HUES48 (cell line): Measurements from ENCODE around the gene DNAJB6.
A peak's percentile ranks its signal among the peaks of the same experiment; 100 is the strongest.

Experiments used
- H3K27ac ChIP-seq: one replicate; pipeline ENCODE4 v1.7.0; 2013; ENCODE audit warnings: low read depth, low read length, inconsistent platforms
- H3K27me3 ChIP-seq: 2 replicates; pipeline ENCODE4 v1.6.1; 2013; ENCODE audit warnings: mild to moderate bottlenecking, low read length; ENCODE audit not compliant: control insufficient read depth, insufficient read depth
- H3K36me3 ChIP-seq: 2 replicates; pipeline ENCODE4 v1.6.1; 2013; ENCODE audit warnings: low read length; ENCODE audit not compliant: control insufficient read depth, insufficient read depth
- H3K4me1 ChIP-seq: 2 replicates; pipeline ENCODE4 v1.6.1; 2013; ENCODE audit warnings: mild to moderate bottlenecking, low read length; ENCODE audit not compliant: control insufficient read depth, insufficient read depth
- H3K4me3 ChIP-seq: 2 replicates; pipeline ENCODE4 v1.5.1; 2013; ENCODE audit warnings: mild to moderate bottlenecking, low read depth, low read length
- H3K9ac ChIP-seq: 2 replicates; pipeline ENCODE4 v1.6.1; 2013; ENCODE audit warnings: mild to moderate bottlenecking, low read depth, low read length, moderate library complexity
- H3K9me3 ChIP-seq: 2 replicates; pipeline ENCODE4 v1.6.1; 2013; ENCODE audit warnings: low read length; ENCODE audit not compliant: control insufficient read depth, insufficient read depth

The DNAJB6 gene

GRCh38 chr7:157300369-157300825 lies 36.4 kb upstream of the DNAJB6 start:
- Histone ChIP-seq H3K9me3 (no peaks in the 10 kb centered on the region), H3K4me3 (no peak overlapping the region), H3K27me3 (no peaks in the 10 kb centered on the region), H3K36me3 (no peaks in the 10 kb centered on the region), H3K9ac (no peak overlapping the region), H3K27ac (no peak overlapping the region), H3K4me1 (no peaks in the 10 kb centered on the region)

- peaks cover 2% of the 10 kb centered on the region for H3K4me1 ChIP-seq
These were observed 35.1 kb upstream of the DNAJB6 start for GRCh38 chr7:157301610-157302120.

GRCh38 chr7:157306846-157307838 lies 29.7 kb upstream of the DNAJB6 start:
- no peaks in the 10 kb centered on the region for H3K27me3 ChIP-seq
- peaks cover 34% of the 10 kb centered on the region for H3K4me1 ChIP-seq
- peak overlapping the region; percentile 72 for H3K27ac ChIP-seq
- H3K9me3 ChIP-seq: no peaks in the 10 kb centered on the region
- H3K9ac ChIP-seq: no peak overlapping the region
- H3K4me3 ChIP-seq: no peak overlapping the region; the same call in 1 of the 2 replicates
- no peaks in the 10 kb centered on the region for H3K36me3 ChIP-seq

More at GRCh38 chr7:157301610-157302120, 35.1 kb upstream of the DNAJB6 start:
- H3K9me3 ChIP-seq: no peaks in the 10 kb centered on the region
- no peaks in the 10 kb centered on the region for H3K36me3 ChIP-seq
- H3K4me3 ChIP-seq: no peak overlapping the region
- H3K27me3 ChIP-seq: no peaks in the 10 kb centered on the region
- no peak overlapping the region for H3K9ac ChIP-seq
- H3K27ac ChIP-seq: no peak overlapping the region

GRCh38 chr7:157309988-157310668 lies 26.7 kb upstream of the DNAJB6 start:
- H3K9me3 ChIP-seq: no peaks in the 10 kb centered on the region
- H3K9ac ChIP-seq: peak overlapping the region; percentile 78
- H3K36me3 ChIP-seq: no peaks in the 10 kb centered on the region
- H3K4me1 ChIP-seq: peaks cover 34% of the 10 kb centered on the region
- H3K27ac ChIP-seq: peak overlapping the region; percentile 99
- no peaks in the 10 kb centered on the region for H3K27me3 ChIP-seq
- H3K4me3 ChIP-seq: peak overlapping the region; percentile 9; the same call in 1 of the 2 replicates

- peak overlapping the region; percentile 99 for H3K27ac ChIP-seq
- H3K4me3 ChIP-seq: no peak overlapping the region
- peak overlapping the region; percentile 78 for H3K9ac ChIP-seq
- H3K36me3 ChIP-seq: no peaks in the 10 kb centered on the region
- no peaks in the 10 kb centered on the region for H3K9me3 ChIP-seq
- no peaks in the 10 kb centered on the region for H3K27me3 ChIP-seq
- peaks cover 34% of the 10 kb centered on the region for H3K4me1 ChIP-seq
These were observed 26.1 kb upstream of the DNAJB6 start for GRCh38 chr7:157310676-157311185.

- Histone ChIP-seq H3K4me1 (peaks cover 28% of the 10 kb centered on the region), H3K36me3 (no peaks in the 10 kb centered on the region), H3K4me3 (no peak overlapping the region), H3K27ac (no peak overlapping the region), H3K9me3 (no peaks in the 10 kb centered on the region), H3K27me3 (no peaks in the 10 kb centered on the region), H3K9ac (no peak overlapping the region)
These were observed 23.9 kb upstream of the DNAJB6 start for GRCh38 chr7:157312941-157313340.

GRCh38 chr7:157313645-157314044 lies 23.2 kb upstream of the DNAJB6 start:
- no peaks in the 10 kb centered on the region for H3K27me3 ChIP-seq
- H3K4me1 ChIP-seq: peaks cover 28% of the 10 kb centered on the region
- no peaks in the 10 kb centered on the region for H3K36me3 ChIP-seq
- H3K9ac ChIP-seq: no peak overlapping the region
- H3K4me3 ChIP-seq: no peak overlapping the region
- no peaks in the 10 kb centered on the region for H3K9me3 ChIP-seq
- no peak overlapping the region for H3K27ac ChIP-seq

- Histone ChIP-seq H3K4me1 (peaks cover 14% of the 10 kb centered on the region; the same call in 1 of the 2 replicates), H3K9ac (no peak overlapping the region), H3K4me3 (no peak overlapping the region), H3K27me3 (no peaks in the 10 kb centered on the region), H3K27ac (peak overlapping the region; percentile 17), H3K36me3 (no peaks in the 10 kb centered on the region), H3K9me3 (no peaks in the 10 kb centered on the region)
These were observed 18.6 kb upstream of the DNAJB6 start for GRCh38 chr7:157318015-157318706.

GRCh38 chr7:157320608-157320980 lies 16.2 kb upstream of the DNAJB6 start:
- Histone ChIP-seq H3K4me3 (no peak overlapping the region), H3K9ac (no peak overlapping the region), H3K36me3 (no peaks in the 10 kb centered on the region), H3K4me1 (peaks cover 14% of the 10 kb centered on the region; the same call in 1 of the 2 replicates), H3K27ac (no peak overlapping the region), H3K27me3 (no peaks in the 10 kb centered on the region), H3K9me3 (no peaks in the 10 kb centered on the region)

GRCh38 chr7:157323401-157323800 lies 13.4 kb upstream of the DNAJB6 start:
- H3K9ac ChIP-seq: no peak overlapping the region
- no peaks in the 10 kb centered on the region for H3K9me3 ChIP-seq
- peaks cover 7% of the 10 kb centered on the region; the same call in 1 of the 2 replicates for H3K4me1 ChIP-seq
- no peaks in the 10 kb centered on the region for H3K27me3 ChIP-seq
- no peak overlapping the region for H3K4me3 ChIP-seq
- H3K36me3 ChIP-seq: no peaks in the 10 kb centered on the region
- H3K27ac ChIP-seq: no peak overlapping the region
